ENCODE data around the gene NDRG4.

Gene NDRG4

GRCh38 chr16:58533751-58534470 is 34.0 kb downstream of the NDRG4 start:
- no peak for TF ChIP-seq JUND (IDR thresholded peaks at IDR 0.05; ENCODE audit: low read depth)
- in situ Hi-C loops (cut with HindIII; ENCODE audit: low pct_unique_long_range_greater_than_20kb, low sequenced_read_pairs), result no loop called here
- no peak for DNase-seq (ENCODE audit: low read depth in 1 of 2, low spot score in 1 of 2)

- no peak for TF ChIP-seq JUND (IDR thresholded peaks at IDR 0.05; ENCODE audit: low read depth)
- in situ Hi-C loops (cut with HindIII; ENCODE audit: low pct_unique_long_range_greater_than_20kb, low sequenced_read_pairs), result no loop called here
- DNase-seq (ENCODE audit: low read depth in 1 of 2, low spot score in 1 of 2), result no peak
Observed at GRCh38 chr16:58535100-58535499, 35.2 kb downstream of the NDRG4 start.

GRCh38 chr16:58536278-58536677 is 36.3 kb downstream of the NDRG4 start:
- no peak for TF ChIP-seq JUND (IDR thresholded peaks at IDR 0.05; ENCODE audit: low read depth)
- DNase-seq (ENCODE audit: low read depth in 1 of 2, low spot score in 1 of 2), result no peak
- in situ Hi-C loops (cut with HindIII; ENCODE audit: low pct_unique_long_range_greater_than_20kb, low sequenced_read_pairs), result no loop called here

GRCh38 chr16:58537124-58537906 is 37.4 kb downstream of the NDRG4 start:
- in situ Hi-C loops (cut with HindIII; ENCODE audit: low pct_unique_long_range_greater_than_20kb, low sequenced_read_pairs), result no loop called here
- no peak for DNase-seq (ENCODE audit: low read depth in 1 of 2, low spot score in 1 of 2)
- no peak for TF ChIP-seq JUND (IDR thresholded peaks at IDR 0.05; ENCODE audit: low read depth)

- in situ Hi-C loops (cut with HindIII; ENCODE audit: low pct_unique_long_range_greater_than_20kb, low sequenced_read_pairs), result no loop called here
- no peak for DNase-seq (ENCODE audit: low read depth in 1 of 2, low spot score in 1 of 2)
- TF ChIP-seq JUND (IDR thresholded peaks at IDR 0.05; ENCODE audit: low read depth), result no peak
Observed at GRCh38 chr16:58541711-58542110, 41.8 kb downstream of the NDRG4 start.

- in situ Hi-C loops (cut with HindIII; ENCODE audit: low pct_unique_long_range_greater_than_20kb, low sequenced_read_pairs), result no loop called here
- TF ChIP-seq JUND (IDR thresholded peaks at IDR 0.05; ENCODE audit: low read depth), result no peak
- no peak for DNase-seq (ENCODE audit: low read depth in 1 of 2, low spot score in 1 of 2)
Observed at GRCh38 chr16:58542291-58542690, 42.3 kb downstream of the NDRG4 start.

- no peak for TF ChIP-seq JUND (IDR thresholded peaks at IDR 0.05; ENCODE audit: low read depth)
- in situ Hi-C loops (cut with HindIII; ENCODE audit: low pct_unique_long_range_greater_than_20kb, low sequenced_read_pairs), result no loop called here
- DNase-seq (ENCODE audit: low read depth in 1 of 2, low spot score in 1 of 2), result no peak
Observed at GRCh38 chr16:58543685-58544084, 43.7 kb downstream of the NDRG4 start.

- no peak for DNase-seq (ENCODE audit: low read depth in 1 of 2, low spot score in 1 of 2)
- no peak for TF ChIP-seq JUND (IDR thresholded peaks at IDR 0.05; ENCODE audit: low read depth)
- in situ Hi-C loops (cut with HindIII; ENCODE audit: low pct_unique_long_range_greater_than_20kb, low sequenced_read_pairs), result no loop called here
Observed at GRCh38 chr16:58548378-58548777, 48.4 kb downstream of the NDRG4 start.

GRCh38 chr16:58551496-58551895 is 51.6 kb downstream of the NDRG4 start:
- in situ Hi-C loops (cut with HindIII; ENCODE audit: low pct_unique_long_range_greater_than_20kb, low sequenced_read_pairs), result no loop called here
- no peak for DNase-seq (ENCODE audit: low read depth in 1 of 2, low spot score in 1 of 2)

GRCh38 chr16:58556678-58557077 is 56.7 kb downstream of the NDRG4 start:
- no peak for TF ChIP-seq JUND (IDR thresholded peaks at IDR 0.05; ENCODE audit: low read depth)
- DNase-seq (ENCODE audit: low read depth in 1 of 2, low spot score in 1 of 2), result no peak
- in situ Hi-C loops (cut with HindIII; ENCODE audit: low pct_unique_long_range_greater_than_20kb, low sequenced_read_pairs), result no loop called here

More at GRCh38 chr16:58551496-58551895, 51.6 kb downstream of the NDRG4 start:
- TF ChIP-seq JUND (IDR thresholded peaks at IDR 0.05; ENCODE audit: low read depth), result no peak
